Upper lobe of right lung (tissue), 1 donor: Measurements from ENCODE around the gene KPNA4. TPM values are rescaled to one million over a fixed set of nuclear protein-coding genes. Genes with fewer than 3 reads are reported as not detected.
"Not testable (repeated sequence)": the region's sequence is repeated elsewhere in the genome, so short reads cannot be mapped to it uniquely, and the experiment has no call there.

ENCODE experiments used
- ATAC-seq: fragments of 200-7000 bp; cut with Tn5 transposase; one replicate; pipeline ENCODE4 v1.9.1; 2020; ENCODE audit warnings: mild to moderate bottlenecking, moderate library complexity
- DNase-seq: peaks from one replicate; pipeline ENCODE4 v3.0.0-alpha.2; 2020
- H3K27ac ChIP-seq: fragments of 200-600 bp; one replicate; pipeline ENCODE4 v1.8.0; 2022
- H3K27me3 ChIP-seq: fragments of 200-600 bp; one replicate; pipeline ENCODE4 v1.8.0; 2022; ENCODE audit warnings: mild to moderate bottlenecking
- H3K36me3 ChIP-seq: fragments of 200-600 bp; one replicate; pipeline ENCODE4 v1.8.0; 2022
- H3K4me1 ChIP-seq: fragments of 200-600 bp; one replicate; pipeline ENCODE4 v1.8.0; 2022
- H3K4me3 ChIP-seq: fragments of 200-600 bp; one replicate; pipeline ENCODE4 v1.8.0; 2022; ENCODE audit warnings: mild to moderate bottlenecking
- H3K9me3 ChIP-seq: fragments of 200-600 bp; one replicate; pipeline ENCODE4 v1.8.0; 2022
- intact Hi-C: fragments of 100-400 bp; cut with DNase I; formaldehyde crosslinking; loops from one replicate; pipeline ENCODE4 v1.11.0; 2022
- total RNA-seq: library from RNA; stranded (reverse); fragmentation: NEBNext Ultra II Directional; extraction: Animal tissue kit (Norgen Biotek cat#: 25700); gene quantifications from one replicate; pipeline ENCODE4 v1.2.1, GENCODE V29; 2021
- TF ChIP-seq, protein P1 (sequence below): fragments of 200-600 bp; IDR thresholded peaks from one replicate; pipeline ENCODE4 v1.8.0; 2022; ENCODE audit warnings: antibody characterized with exemption
- donor health status: DM: no; HTN: yes; CAD: no; lungs with severe emphysema.

Gene KPNA4
- total RNA-seq, 1 donor from 2014 or later, result 56.3 TPM

GRCh38 chr3:160577556-160578195 lies 12.3 kb upstream of the KPNA4 start:
- intact Hi-C loops, result no loop called here
- no peaks in the 10 kb centered on the region for H3K36me3 ChIP-seq
- ATAC-seq, result peak; percentile 64
- no peaks in the 10 kb centered on the region for H3K9me3 ChIP-seq
- no peaks in the 10 kb centered on the region for H3K4me1 ChIP-seq
- no peak overlapping the region for H3K4me3 ChIP-seq
- no peaks in the 10 kb centered on the region for H3K27me3 ChIP-seq
- TF ChIP-seq, protein P1, sequence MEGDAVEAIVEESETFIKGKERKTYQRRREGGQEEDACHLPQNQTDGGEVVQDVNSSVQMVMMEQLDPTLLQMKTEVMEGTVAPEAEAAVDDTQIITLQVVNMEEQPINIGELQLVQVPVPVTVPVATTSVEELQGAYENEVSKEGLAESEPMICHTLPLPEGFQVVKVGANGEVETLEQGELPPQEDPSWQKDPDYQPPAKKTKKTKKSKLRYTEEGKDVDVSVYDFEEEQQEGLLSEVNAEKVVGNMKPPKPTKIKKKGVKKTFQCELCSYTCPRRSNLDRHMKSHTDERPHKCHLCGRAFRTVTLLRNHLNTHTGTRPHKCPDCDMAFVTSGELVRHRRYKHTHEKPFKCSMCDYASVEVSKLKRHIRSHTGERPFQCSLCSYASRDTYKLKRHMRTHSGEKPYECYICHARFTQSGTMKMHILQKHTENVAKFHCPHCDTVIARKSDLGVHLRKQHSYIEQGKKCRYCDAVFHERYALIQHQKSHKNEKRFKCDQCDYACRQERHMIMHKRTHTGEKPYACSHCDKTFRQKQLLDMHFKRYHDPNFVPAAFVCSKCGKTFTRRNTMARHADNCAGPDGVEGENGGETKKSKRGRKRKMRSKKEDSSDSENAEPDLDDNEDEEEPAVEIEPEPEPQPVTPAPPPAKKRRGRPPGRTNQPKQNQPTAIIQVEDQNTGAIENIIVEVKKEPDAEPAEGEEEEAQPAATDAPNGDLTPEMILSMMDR, result no peak
- no peak for DNase-seq
- no peak overlapping the region for H3K27ac ChIP-seq

DNA sequence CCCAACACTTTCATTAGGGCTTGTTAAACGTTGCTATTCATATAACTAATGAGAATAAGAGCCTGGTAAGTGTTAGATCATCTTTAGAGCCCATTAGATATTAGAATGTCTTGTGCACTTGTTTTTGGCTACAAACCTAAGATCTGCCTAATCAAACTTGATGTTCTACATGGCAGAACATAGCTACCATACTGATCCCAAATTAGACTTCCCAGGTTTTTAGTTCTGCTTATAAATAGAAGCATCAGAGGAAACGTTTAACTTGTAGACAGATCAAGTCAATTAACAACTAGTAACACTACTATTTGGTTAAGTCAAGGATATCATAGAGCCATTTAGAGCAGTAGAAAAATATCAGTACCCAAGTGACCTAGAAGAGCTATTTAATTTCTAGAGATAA lies 11.7 kb upstream of the KPNA4 start:
- ATAC-seq (no peak), DNase-seq (no peak)
- TF ChIP-seq, protein P1, result no peak
- Histone ChIP-seq H3K27ac (no peak overlapping the region), H3K27me3 (no peaks in the 10 kb centered on the region), H3K36me3 (no peaks in the 10 kb centered on the region), H3K9me3 (no peaks in the 10 kb centered on the region), H3K4me1 (no peaks in the 10 kb centered on the region), H3K4me3 (no peak overlapping the region)
- intact Hi-C loops, result no loop called here

- Histone ChIP-seq H3K36me3 (no peaks in the 10 kb centered on the region), H3K27ac (no peak overlapping the region), H3K27me3 (no peaks in the 10 kb centered on the region), H3K4me1 (no peaks in the 10 kb centered on the region), H3K4me3 (no peak overlapping the region), H3K9me3 (no peaks in the 10 kb centered on the region)
- TF ChIP-seq, protein P1, result no peak
- DNase-seq (no peak), ATAC-seq (no peak)
- intact Hi-C loops, result no loop called here
Observed at GRCh38 chr3:160576621-160577020, 11.2 kb upstream of the KPNA4 start.

DNA sequence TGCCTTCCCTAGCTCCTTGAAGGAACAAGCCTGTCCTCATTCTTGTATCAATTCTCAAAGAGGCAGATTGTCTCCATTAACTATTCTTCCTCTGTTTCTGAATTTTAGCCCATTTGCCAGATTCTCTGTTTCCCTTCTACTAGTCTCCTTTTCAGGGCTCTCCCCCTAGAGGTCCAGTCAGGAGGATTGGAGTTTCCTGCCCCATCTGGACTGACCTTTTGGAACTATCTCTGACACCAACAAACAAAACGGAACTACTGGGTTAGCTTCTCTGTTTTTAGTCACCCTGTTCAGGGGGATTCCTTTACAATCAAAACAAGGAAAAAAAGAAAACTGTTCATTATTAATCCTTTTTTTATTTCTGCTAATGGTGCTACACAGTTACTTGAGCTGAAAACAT lies 10.2 kb upstream of the KPNA4 start:
- no peak overlapping the region for H3K27ac ChIP-seq
- H3K9me3 ChIP-seq, result no peaks in the 10 kb centered on the region
- ATAC-seq (no peak), DNase-seq (no peak)
- TF ChIP-seq, protein P1, result no peak
- no peaks in the 10 kb centered on the region for H3K4me1 ChIP-seq
- H3K36me3 ChIP-seq, result no peaks in the 10 kb centered on the region
- intact Hi-C loops, result no loop called here
- no peaks in the 10 kb centered on the region for H3K27me3 ChIP-seq
- H3K4me3 ChIP-seq, result no peak overlapping the region

DNA sequence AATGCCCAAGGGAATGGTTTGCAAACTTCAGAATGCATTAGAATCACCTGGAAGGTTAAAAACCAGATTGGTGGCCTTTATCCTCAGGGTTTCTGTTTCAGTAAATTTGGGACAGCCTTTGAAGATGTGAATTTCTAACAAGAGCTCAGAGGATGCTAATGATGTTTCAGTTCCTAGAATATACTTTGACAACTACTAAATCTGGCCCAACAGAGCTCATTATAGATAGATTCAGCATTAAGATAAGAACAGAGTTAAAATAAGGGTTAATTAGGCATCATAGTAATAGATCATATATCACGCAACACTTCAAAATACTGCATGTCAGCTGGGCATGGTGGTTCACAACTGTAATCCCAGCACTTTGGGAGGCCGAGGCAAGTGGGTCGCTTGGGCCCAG lies 9.3 kb upstream of the KPNA4 start:
- intact Hi-C loops, result no loop called here
- TF ChIP-seq, protein P1, result no peak
- Histone ChIP-seq H3K27ac (no peak overlapping the region), H3K36me3 (no peaks in the 10 kb centered on the region), H3K27me3 (no peaks in the 10 kb centered on the region), H3K4me1 (no peaks in the 10 kb centered on the region), H3K9me3 (no peaks in the 10 kb centered on the region), H3K4me3 (no peak overlapping the region)
- DNase-seq, result no peak
- ATAC-seq, result no peak

DNA sequence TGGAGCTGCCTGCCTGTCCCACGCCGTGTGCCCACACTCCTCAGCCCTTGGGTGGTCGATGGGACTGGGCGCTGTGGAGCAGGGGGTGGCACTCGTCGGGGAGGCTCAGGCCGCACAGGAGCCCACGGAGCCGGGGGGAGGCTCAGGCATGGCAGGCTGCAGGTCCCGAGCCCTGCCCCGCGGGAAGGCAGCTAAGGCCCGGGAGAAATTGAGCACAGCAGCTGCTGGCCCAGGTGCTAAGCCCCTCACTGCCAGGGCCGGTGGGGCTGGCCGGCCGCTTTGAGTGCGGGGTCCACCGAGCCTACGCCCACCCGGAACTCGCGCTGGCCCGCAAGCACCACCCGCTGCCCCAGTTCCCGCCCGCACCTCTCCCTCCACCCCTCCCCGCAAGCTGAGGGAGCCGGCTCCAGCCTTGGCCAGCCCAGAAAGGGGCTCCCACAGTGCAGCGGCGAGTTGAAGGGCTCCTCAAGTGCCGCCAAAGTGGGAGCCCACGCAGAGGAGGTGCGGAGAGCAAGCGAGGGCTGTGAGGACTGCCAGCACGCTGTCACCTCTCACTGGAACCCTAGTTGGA lies 8.7 kb upstream of the KPNA4 start:
- H3K27me3 ChIP-seq, H3K27ac ChIP-seq, H3K36me3 ChIP-seq, H3K9me3 ChIP-seq, intact Hi-C loops, H3K4me3 ChIP-seq, ATAC-seq, H3K4me1 ChIP-seq: not testable (repeated sequence)
- DNase-seq, result peak; percentile 51
